ENCODE measurements around the gene ARID1B.
A peak's percentile ranks its signal among the peaks of the same experiment; 100 is the strongest.

ARID1B gene

GRCh38 chr6:156912431-156912830, 135.3 kb downstream of the ARID1B start:
- H3K27me3 ChIP-seq, result no peaks in the 10 kb centered on the region
- peak; percentile 26 for DNase-seq
- TF ChIP-seq, protein P1, sequence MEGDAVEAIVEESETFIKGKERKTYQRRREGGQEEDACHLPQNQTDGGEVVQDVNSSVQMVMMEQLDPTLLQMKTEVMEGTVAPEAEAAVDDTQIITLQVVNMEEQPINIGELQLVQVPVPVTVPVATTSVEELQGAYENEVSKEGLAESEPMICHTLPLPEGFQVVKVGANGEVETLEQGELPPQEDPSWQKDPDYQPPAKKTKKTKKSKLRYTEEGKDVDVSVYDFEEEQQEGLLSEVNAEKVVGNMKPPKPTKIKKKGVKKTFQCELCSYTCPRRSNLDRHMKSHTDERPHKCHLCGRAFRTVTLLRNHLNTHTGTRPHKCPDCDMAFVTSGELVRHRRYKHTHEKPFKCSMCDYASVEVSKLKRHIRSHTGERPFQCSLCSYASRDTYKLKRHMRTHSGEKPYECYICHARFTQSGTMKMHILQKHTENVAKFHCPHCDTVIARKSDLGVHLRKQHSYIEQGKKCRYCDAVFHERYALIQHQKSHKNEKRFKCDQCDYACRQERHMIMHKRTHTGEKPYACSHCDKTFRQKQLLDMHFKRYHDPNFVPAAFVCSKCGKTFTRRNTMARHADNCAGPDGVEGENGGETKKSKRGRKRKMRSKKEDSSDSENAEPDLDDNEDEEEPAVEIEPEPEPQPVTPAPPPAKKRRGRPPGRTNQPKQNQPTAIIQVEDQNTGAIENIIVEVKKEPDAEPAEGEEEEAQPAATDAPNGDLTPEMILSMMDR (IDR thresholded peaks at IDR 0.05; ENCODE audit: low read depth, low read length), result no peak
- no peaks in the 10 kb centered on the region for H3K9me3 ChIP-seq
- H3K4me1 ChIP-seq, result peaks cover 6% of the 10 kb centered on the region
- no peak overlapping the region for H3K4me3 ChIP-seq (ENCODE audit: low read depth, low read length)
- H3K36me3 ChIP-seq, result no peaks in the 10 kb centered on the region

DNA sequence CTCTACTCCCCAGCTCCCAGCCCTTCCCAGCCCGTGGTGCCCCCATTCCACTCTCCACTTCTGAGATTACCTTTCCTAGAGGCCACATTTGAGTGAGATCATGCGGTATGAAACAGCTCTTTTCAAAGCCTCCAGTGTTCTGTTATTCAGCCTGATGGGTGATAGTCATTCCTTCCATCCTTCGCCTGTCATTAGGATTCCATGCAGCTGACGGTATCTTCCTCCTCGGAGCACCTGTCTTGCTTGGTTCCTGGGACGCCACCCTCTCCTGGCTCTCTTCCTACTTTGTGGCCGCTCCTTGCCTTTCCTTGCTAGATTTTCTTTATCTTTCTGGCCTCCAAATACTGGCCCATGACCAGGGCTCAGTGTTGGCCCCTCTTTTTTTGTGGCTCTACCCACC, 137.0 kb downstream of the ARID1B start:
- Histone ChIP-seq H3K4me1 (peaks cover 6% of the 10 kb centered on the region), H3K4me3 (ENCODE audit: low read depth, low read length) (no peak overlapping the region), H3K27me3 (no peaks in the 10 kb centered on the region), H3K36me3 (no peaks in the 10 kb centered on the region), H3K9me3 (no peaks in the 10 kb centered on the region)
- TF ChIP-seq, protein P1 (IDR thresholded peaks at IDR 0.05; ENCODE audit: low read depth, low read length), result no peak
- no peak for DNase-seq

DNA sequence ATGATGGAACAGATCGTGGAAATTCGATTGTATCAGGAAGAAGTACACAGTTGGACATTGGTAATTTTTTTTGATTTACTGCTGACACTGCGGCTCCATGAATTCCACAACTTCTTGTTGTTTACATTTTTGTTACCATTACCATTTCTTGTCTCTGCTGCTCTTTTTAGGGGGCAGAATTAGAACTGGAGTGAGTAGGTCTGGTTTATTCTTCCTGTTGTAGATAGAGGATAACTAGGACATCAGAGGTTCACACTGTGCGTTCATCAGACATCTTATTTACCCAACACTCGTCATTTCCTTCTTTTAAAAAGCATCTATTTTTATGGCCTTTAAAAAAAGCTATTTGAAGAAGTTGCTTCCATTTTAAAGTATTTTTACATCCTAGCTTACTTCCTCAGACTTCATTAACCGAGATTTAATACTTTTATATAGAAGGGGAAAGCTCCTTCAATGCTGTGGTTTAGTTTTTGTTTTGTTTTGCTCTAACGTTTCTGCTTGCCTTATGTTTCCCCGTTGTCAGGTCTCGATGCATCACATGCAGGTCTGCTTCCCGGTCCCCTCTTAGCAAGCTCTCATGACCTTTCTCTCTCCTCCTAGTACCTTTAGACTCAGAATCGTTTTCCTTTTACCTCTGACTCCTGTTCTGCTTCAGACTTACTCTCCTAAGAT, 139.1 kb downstream of the ARID1B start:
- H3K4me3 ChIP-seq (ENCODE audit: low read depth, low read length), result no peak overlapping the region
- H3K27me3 ChIP-seq, result no peaks in the 10 kb centered on the region
- no peaks in the 10 kb centered on the region for H3K9me3 ChIP-seq
- peaks cover 15% of the 10 kb centered on the region for H3K4me1 ChIP-seq
- no peaks in the 10 kb centered on the region for H3K36me3 ChIP-seq
- DNase-seq, result no peak
- TF ChIP-seq, protein P1 (IDR thresholded peaks at IDR 0.05; ENCODE audit: low read depth, low read length), result no peak

DNA sequence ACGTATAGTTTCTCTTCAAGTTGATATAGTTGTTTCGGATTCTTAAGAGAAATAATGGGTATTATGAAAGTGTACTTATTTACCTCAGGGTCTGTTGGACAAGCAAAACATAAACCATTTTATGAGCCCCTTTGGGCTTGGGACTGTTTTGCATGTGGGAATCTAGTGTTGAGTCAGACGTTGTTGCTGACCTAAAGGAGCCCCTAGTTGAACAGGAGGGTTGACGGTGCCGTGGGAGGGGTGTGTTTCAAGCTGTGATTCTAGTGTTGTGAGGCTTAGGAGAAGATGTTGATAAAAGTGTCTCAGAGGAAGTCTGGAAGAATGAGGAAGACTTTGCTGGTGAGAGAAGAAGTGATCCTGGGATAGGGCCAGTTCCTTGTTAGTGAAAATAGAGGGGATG, 140.0 kb downstream of the ARID1B start:
- TF ChIP-seq, protein P1 (IDR thresholded peaks at IDR 0.05; ENCODE audit: low read depth, low read length), result no peak
- DNase-seq, result no peak
- Histone ChIP-seq H3K27me3 (no peaks in the 10 kb centered on the region), H3K9me3 (no peaks in the 10 kb centered on the region), H3K4me1 (peaks cover 15% of the 10 kb centered on the region), H3K36me3 (no peaks in the 10 kb centered on the region), H3K4me3 (ENCODE audit: low read depth, low read length) (no peak overlapping the region)

DNA sequence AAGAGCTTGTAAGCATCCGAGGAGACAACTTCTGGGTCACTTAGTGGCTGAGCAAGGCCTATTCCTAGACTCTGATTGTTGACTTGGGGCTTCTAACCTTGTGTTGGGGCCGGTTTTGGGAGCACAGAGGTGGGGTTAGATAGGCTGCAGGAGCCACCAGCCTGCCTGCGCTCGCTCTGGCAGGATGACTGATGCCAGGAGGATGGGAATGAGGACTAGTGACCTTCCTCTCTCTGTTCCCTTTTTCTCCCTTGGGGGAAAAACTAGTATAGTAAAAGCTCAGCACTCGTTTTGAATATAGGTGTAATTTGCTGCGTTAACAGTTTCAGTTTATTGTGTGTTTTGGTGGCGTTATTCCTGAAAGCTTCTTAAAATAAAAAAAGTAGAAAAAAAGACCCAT, 141.5 kb downstream of the ARID1B start:
- TF ChIP-seq, protein P1 (IDR thresholded peaks at IDR 0.05; ENCODE audit: low read depth, low read length), result no peak
- no peak overlapping the region for H3K4me3 ChIP-seq (ENCODE audit: low read depth, low read length)

DNA sequence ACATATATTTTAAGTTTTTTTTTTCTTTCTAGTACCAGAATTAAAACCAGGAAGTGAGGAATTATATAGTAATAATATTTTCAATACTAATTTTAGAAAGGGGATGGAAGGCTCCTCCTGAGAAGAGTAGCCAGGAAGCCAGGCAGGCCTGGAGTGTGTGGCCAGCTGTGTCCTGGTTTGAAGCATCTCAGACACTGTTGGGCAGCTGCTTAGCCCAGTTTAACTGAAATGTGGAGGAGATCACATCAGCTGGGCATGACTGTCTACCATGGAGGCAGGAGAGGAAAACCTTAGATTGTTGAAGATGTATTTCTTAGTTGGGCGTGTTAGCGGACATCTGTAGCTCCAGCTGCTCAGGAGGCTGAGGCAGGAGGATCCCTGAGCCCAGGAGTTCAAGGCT, 142.2 kb downstream of the ARID1B start:
- H3K36me3 ChIP-seq, result no peaks in the 10 kb centered on the region
- DNase-seq, result no peak
- H3K27me3 ChIP-seq, result no peaks in the 10 kb centered on the region
- no peaks in the 10 kb centered on the region for H3K9me3 ChIP-seq
- no peak overlapping the region for H3K4me3 ChIP-seq (ENCODE audit: low read depth, low read length)
- TF ChIP-seq, protein P1 (IDR thresholded peaks at IDR 0.05; ENCODE audit: low read depth, low read length), result no peak
- peaks cover 14% of the 10 kb centered on the region for H3K4me1 ChIP-seq

More for the DNA sequence above, 141.5 kb downstream of the ARID1B start:
- Histone ChIP-seq H3K4me1 (peaks cover 9% of the 10 kb centered on the region), H3K36me3 (no peaks in the 10 kb centered on the region), H3K27me3 (no peaks in the 10 kb centered on the region), H3K9me3 (no peaks in the 10 kb centered on the region)
- DNase-seq, result no peak
